ENCODE data around the gene MRPL52.
"Not testable (repeated sequence)": the region's sequence is repeated elsewhere in the genome, so short reads cannot be mapped to it uniquely, and the experiment has no call there.

MRPL52 gene

DNA sequence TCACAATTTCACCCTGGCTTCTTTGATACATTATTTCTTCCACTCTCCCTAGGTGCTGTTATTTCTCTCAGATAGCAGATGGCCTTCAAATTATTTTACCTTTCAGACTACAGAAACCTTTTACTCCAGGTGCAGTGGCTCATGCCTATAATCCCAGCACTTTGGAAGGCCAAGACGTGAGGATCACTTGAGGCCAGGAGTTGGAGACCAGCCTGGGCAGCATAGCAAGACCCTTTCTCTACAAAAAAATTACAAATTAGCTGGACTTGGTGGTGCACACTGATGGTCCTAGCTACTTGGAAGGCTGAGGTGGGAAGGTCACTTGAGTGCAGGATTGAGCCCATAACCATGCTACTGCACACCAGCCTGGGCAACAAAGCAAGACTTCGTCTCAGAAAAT, 37.5 kb upstream of the MRPL52 start:
- TF ChIP-seq, protein P1, sequence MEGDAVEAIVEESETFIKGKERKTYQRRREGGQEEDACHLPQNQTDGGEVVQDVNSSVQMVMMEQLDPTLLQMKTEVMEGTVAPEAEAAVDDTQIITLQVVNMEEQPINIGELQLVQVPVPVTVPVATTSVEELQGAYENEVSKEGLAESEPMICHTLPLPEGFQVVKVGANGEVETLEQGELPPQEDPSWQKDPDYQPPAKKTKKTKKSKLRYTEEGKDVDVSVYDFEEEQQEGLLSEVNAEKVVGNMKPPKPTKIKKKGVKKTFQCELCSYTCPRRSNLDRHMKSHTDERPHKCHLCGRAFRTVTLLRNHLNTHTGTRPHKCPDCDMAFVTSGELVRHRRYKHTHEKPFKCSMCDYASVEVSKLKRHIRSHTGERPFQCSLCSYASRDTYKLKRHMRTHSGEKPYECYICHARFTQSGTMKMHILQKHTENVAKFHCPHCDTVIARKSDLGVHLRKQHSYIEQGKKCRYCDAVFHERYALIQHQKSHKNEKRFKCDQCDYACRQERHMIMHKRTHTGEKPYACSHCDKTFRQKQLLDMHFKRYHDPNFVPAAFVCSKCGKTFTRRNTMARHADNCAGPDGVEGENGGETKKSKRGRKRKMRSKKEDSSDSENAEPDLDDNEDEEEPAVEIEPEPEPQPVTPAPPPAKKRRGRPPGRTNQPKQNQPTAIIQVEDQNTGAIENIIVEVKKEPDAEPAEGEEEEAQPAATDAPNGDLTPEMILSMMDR (IDR thresholded peaks at IDR 0.05; ENCODE audit: low read depth, low read length) = no peak
- in situ Hi-C loops (cut with HindIII; ENCODE audit: low sequenced_read_pairs) = no loop called here
- H3K4me3 ChIP-seq (ENCODE audit: low read depth, low read length) = no peak overlapping the region
- DNase-seq (ENCODE audit: low read depth, low spot score) = no peak

DNA sequence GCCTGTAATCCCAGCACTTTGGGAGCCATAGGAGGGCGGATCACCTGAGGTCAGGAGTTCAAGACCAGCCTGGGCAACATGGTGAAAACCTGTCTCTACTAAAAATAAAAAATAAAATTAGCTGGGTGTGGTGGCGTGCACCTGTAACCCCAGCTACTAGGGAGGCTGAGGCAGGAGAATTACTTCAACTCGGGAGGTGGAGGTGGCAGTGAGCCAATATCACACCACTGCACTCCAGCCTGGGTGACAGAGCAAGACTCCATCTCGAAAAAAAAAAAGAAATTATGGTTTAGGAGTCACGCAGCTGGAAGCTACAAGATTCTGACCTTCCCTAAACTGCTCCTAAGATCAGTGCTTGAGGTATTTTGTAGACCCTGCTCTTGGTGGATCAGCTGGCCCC, 36.1 kb upstream of the MRPL52 start:
- H3K4me3 ChIP-seq (ENCODE audit: low read depth, low read length); DNase-seq (ENCODE audit: low read depth, low spot score); in situ Hi-C loops (cut with HindIII; ENCODE audit: low sequenced_read_pairs): not testable (repeated sequence)

- DNase-seq (ENCODE audit: low read depth, low spot score) = no peak
- TF ChIP-seq, protein P1 (IDR thresholded peaks at IDR 0.05; ENCODE audit: low read depth, low read length) = no peak
- in situ Hi-C loops (cut with HindIII; ENCODE audit: low sequenced_read_pairs) = no loop called here
- H3K4me3 ChIP-seq (ENCODE audit: low read depth, low read length) = no peak overlapping the region
Measured at GRCh38 chr14:22793976-22794375, 35.7 kb upstream of the MRPL52 start.

DNA sequence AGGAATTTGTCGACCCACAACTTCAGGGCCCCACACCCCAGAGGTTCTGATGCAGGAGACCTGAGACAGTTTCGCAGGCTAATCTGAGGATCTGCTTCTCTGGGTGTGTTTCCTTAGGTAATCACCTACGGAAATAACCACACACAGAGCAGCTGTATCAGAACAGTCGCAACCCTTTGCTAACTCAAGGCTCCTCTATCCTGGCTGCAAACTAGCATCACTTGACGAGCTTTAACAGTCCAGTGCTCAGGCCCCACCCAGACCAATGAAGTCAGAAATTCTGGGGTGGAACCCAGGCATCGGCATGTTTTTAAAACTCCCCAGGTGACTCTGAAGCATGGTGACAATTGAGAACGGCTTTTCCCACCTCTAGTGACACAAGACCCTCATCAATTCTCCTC, 35.1 kb upstream of the MRPL52 start:
- H3K4me3 ChIP-seq (ENCODE audit: low read depth, low read length) = no peak overlapping the region
- TF ChIP-seq, protein P1 (IDR thresholded peaks at IDR 0.05; ENCODE audit: low read depth, low read length) = no peak
- no peak for DNase-seq (ENCODE audit: low read depth, low spot score)
- in situ Hi-C loops (cut with HindIII; ENCODE audit: low sequenced_read_pairs) = no loop called here

DNA sequence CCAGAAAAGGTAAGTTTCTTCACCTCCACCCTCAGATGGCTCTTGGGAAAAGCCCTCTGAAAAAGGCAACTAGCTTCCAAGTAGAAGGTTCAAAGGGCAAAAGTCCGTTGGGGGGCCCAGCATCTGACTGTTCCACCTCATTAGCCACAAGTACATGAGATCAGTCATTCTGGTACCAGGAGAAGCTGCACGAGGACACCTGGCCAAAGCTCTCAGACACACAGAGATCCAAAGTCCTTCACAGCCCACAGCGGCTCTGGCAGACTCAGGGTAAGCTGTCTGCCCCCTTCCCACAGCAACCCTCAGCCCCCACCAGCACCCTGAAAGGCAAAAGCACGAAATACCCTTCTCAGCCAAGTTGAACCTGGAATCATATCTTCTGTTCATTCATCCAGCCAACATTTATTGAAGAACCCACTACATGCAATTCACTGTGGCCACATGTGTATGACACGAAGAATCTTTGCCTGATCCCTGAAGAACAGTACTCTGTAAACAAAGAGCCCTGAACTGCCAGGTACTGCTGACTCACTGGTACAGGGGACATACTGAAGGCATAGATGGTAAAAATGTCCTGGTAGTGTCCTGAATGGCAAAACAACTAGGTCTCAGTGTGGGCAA, 33.5 kb upstream of the MRPL52 start:
- in situ Hi-C loops (cut with HindIII; ENCODE audit: low sequenced_read_pairs) = no loop called here
- TF ChIP-seq, protein P1 (IDR thresholded peaks at IDR 0.05; ENCODE audit: low read depth, low read length) = no peak
- no peak overlapping the region for H3K4me3 ChIP-seq (ENCODE audit: low read depth, low read length)
- DNase-seq (ENCODE audit: low read depth, low spot score) = no peak

DNA sequence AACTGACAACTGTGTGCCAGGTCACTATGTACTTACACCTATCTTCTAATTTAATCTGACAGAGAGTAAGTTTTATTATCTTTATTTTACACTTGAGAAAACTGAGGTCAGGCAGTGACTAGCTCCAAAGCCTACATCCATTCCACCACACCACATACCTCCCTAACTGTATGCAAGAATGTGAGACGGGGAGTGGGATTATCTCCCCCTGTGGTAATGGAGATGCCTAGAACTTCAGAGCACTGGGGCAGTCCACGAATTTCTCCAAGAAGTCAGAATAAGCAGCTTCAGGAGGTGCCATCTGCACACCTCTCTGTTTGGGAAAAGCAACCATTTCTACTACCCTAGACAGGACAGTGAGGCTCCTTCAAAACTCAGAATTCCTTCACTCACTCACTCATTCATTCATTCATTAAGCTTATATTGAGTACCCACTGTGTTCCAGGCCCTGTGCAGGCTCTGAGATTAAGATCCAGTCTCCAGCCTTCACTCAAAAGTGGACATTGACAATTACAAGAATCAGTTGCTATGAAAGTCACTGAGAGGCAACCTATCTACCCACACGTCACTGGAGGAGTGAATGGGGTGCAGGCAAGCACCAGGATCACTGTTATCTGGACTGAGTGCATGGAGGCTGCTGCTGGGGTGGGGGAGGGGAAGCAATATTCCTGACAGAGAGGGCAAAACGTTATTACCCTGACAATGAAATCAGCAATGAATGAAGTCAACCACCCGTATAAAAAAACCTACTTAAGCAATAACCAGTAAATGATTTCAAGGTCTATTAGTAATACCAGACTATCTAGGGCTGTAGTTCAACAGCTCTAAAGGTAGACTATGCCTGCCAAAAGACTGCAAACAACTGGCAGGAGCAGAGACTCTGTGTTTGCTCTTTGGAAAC, 32.4 kb upstream of the MRPL52 start:
- DNase-seq (ENCODE audit: low read depth, low spot score) = no peak
- no peak overlapping the region for H3K4me3 ChIP-seq (ENCODE audit: low read depth, low read length)
- in situ Hi-C loops (cut with HindIII; ENCODE audit: low sequenced_read_pairs) = no loop called here
- TF ChIP-seq, protein P1 (IDR thresholded peaks at IDR 0.05; ENCODE audit: low read depth, low read length) = no peak

DNA sequence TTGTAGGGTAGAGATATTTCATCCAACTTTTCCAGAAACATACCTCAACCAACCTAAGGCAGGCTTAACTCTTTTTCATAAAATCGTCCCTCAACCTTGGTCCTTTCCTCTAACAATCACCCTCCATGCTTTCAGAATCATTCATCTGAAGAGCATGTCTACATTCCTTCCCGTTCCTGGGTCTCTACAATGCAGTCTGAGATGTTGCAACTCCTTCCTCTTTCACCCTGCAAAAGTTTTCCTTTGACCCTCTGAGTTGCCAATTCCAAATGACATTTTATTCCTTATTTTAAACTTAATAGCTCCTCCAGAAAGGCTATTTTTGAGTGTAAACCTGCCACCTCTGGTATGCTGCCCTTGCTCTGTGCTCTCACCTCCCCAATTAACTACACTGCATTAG, 31.2 kb upstream of the MRPL52 start:
- no peak for DNase-seq (ENCODE audit: low read depth, low spot score)
- in situ Hi-C loops (cut with HindIII; ENCODE audit: low sequenced_read_pairs) = no loop called here
- TF ChIP-seq, protein P1 (IDR thresholded peaks at IDR 0.05; ENCODE audit: low read depth, low read length) = no peak
- H3K4me3 ChIP-seq (ENCODE audit: low read depth, low read length) = no peak overlapping the region

Measured in astrocyte of the spinal cord (primary cell).